ENCODE data around the gene LCNL1.

Gene LCNL1

GRCh38 chr9:137006116-137007003 is 23.6 kb downstream of the LCNL1 start:
- Histone ChIP-seq H3K36me3 (peaks cover 7% of the 10 kb centered on the region), H3K27me3 (ENCODE audit: insufficient read depth, low read depth, severe bottlenecking) (no peaks in the 10 kb centered on the region), H3K27ac (no peak overlapping the region), H3K9me3 (ENCODE audit: severe bottlenecking) (peaks cover 2% of the 10 kb centered on the region), H3K4me3 (ENCODE audit: low read depth, low read length) (no peak overlapping the region)
- TF ChIP-seq, protein P1, sequence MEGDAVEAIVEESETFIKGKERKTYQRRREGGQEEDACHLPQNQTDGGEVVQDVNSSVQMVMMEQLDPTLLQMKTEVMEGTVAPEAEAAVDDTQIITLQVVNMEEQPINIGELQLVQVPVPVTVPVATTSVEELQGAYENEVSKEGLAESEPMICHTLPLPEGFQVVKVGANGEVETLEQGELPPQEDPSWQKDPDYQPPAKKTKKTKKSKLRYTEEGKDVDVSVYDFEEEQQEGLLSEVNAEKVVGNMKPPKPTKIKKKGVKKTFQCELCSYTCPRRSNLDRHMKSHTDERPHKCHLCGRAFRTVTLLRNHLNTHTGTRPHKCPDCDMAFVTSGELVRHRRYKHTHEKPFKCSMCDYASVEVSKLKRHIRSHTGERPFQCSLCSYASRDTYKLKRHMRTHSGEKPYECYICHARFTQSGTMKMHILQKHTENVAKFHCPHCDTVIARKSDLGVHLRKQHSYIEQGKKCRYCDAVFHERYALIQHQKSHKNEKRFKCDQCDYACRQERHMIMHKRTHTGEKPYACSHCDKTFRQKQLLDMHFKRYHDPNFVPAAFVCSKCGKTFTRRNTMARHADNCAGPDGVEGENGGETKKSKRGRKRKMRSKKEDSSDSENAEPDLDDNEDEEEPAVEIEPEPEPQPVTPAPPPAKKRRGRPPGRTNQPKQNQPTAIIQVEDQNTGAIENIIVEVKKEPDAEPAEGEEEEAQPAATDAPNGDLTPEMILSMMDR (IDR thresholded peaks at IDR 0.05; ENCODE audit: low read depth, low read length): no peak
- DNase-seq: no peak

DNA sequence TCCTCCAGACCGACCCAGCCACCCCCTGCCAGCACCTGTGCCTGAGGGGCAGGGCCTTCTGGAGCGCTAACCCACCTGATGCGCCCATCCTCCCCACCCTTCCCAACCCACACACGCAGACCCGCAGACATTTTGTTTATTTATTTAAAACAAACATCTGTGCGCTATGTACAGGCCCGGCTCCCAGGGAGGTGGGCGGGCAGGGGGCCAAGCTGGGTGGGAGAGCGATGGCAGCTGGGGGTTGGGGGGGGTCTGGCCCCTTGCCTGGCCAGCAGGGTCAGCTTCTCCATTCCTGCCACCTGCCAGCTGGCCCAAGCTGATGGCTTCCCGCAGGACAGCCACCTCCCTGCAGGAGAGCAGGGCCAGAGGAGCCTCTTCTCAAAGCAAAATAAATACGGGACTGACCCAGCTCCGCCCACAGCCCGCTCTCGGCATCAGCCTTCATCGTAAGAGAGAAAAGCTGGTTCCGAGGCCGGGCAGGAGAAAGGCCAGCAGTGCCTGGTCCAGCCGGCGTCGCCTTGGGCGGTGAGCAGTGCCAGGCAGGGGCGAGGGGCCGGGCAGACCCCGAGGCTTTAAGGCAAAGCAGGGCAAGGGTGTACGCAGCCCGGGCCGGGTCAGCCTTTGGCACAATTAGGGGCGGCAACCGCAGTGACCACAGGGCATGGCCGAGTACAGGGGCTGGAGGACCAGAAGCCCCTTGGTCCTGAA is 24.5 kb downstream of the LCNL1 start:
- no peak overlapping the region for H3K4me3 ChIP-seq (ENCODE audit: low read depth, low read length)
- H3K27ac ChIP-seq: peak overlapping the region; percentile 62
- H3K27me3 ChIP-seq (ENCODE audit: insufficient read depth, low read depth, severe bottlenecking): no peaks in the 10 kb centered on the region
- TF ChIP-seq, protein P1 (IDR thresholded peaks at IDR 0.05; ENCODE audit: low read depth, low read length): no peak
- H3K9me3 ChIP-seq (ENCODE audit: severe bottlenecking): peaks cover 2% of the 10 kb centered on the region
- peaks cover 11% of the 10 kb centered on the region for H3K36me3 ChIP-seq
- no peak for DNase-seq

DNA sequence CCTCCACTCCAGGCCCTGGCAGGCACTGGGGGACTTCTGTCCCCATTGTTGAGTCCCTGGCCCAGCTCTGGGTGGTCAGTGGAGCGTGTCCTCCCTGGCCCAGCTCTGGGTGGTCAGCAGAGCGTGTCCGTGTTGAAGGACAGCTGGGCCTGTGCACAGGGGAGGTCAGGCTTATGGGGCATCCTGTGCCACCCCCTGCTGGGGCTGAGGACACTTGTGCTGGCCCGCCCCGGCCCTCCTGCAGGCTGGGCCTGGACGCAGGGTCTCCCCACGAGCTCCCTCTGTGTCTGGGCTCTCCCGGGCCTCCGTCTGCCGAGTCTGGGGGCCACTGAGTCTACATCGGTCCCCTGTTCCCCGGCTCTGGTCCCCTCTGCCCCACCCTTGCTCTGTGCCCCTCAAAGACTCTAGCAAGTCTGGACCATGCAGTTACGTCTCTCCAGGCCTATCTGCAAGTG is 25.1 kb downstream of the LCNL1 start:
- TF ChIP-seq, protein P1 (IDR thresholded peaks at IDR 0.05; ENCODE audit: low read depth, low read length): no peak
- peak overlapping the region; percentile 62 for H3K27ac ChIP-seq
- peaks cover 14% of the 10 kb centered on the region for H3K36me3 ChIP-seq
- no peak overlapping the region for H3K4me3 ChIP-seq (ENCODE audit: low read depth, low read length)
- peaks cover 2% of the 10 kb centered on the region for H3K9me3 ChIP-seq (ENCODE audit: severe bottlenecking)
- H3K27me3 ChIP-seq (ENCODE audit: insufficient read depth, low read depth, severe bottlenecking): no peaks in the 10 kb centered on the region
- peak; percentile 58 for DNase-seq

DNA sequence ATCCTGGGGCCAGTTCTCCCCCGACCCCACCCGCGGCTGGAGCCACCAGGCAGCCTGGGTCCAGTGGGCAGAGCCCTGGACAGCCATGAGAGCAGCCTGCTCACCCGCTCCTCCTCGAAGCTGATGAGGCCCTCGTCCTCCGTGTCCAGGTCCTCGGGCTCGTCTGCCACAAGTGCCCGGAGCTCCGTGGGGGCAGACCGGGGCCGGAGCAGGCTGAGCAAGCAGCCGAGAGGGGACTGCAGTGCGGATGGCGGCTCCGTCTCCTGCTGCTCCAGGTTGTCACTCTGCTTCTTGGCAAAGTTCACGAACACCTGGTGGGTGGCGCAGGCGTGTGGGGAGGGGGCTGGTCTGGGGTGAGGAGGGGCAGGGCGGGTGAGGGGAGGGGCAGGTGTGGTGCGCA is 25.5 kb downstream of the LCNL1 start:
- Histone ChIP-seq H3K27me3 (ENCODE audit: insufficient read depth, low read depth, severe bottlenecking) (no peaks in the 10 kb centered on the region), H3K27ac (peak overlapping the region; percentile 29; the same call in 1 of the 2 replicates), H3K4me3 (ENCODE audit: low read depth, low read length) (no peak overlapping the region), H3K9me3 (ENCODE audit: severe bottlenecking) (peaks cover 2% of the 10 kb centered on the region), H3K36me3 (peaks cover 14% of the 10 kb centered on the region)
- no peak for DNase-seq
- TF ChIP-seq, protein P1 (IDR thresholded peaks at IDR 0.05; ENCODE audit: low read depth, low read length): no peak

DNA sequence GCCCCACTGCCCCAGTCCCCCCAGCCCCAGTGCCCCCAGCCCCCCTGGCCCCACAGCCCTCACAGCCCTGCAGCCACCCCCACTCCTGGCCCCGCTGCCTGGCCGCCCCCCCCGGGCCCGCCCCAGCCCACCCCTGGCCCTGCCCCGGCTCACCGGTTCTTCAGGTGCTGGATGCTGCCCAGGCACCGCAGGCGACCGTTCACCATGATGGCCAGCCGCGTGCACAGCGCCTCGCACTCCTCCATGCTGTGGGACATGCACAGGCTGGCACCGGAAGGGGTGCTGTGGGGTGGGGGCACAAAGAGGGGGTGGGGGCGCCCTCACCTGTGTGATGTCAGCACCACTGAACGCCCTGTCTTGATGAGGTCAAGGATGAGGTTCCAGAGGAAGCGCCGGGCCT is 26.4 kb downstream of the LCNL1 start:
- DNase-seq: no peak
- TF ChIP-seq, protein P1 (IDR thresholded peaks at IDR 0.05; ENCODE audit: low read depth, low read length): no peak
- no peaks in the 10 kb centered on the region for H3K27me3 ChIP-seq (ENCODE audit: insufficient read depth, low read depth, severe bottlenecking)
- peaks cover 14% of the 10 kb centered on the region for H3K36me3 ChIP-seq
- no peak overlapping the region for H3K4me3 ChIP-seq (ENCODE audit: low read depth, low read length)
- peaks cover 2% of the 10 kb centered on the region for H3K9me3 ChIP-seq (ENCODE audit: severe bottlenecking)
- no peak overlapping the region for H3K27ac ChIP-seq

Data from WERI-Rb-1 (cell line).